ENCODE data around the gene AZU1.
"Not testable (repeated sequence)": the region's sequence is repeated elsewhere in the genome, so short reads cannot be mapped to it uniquely, and the experiment has no call there.

Gene AZU1

DNA sequence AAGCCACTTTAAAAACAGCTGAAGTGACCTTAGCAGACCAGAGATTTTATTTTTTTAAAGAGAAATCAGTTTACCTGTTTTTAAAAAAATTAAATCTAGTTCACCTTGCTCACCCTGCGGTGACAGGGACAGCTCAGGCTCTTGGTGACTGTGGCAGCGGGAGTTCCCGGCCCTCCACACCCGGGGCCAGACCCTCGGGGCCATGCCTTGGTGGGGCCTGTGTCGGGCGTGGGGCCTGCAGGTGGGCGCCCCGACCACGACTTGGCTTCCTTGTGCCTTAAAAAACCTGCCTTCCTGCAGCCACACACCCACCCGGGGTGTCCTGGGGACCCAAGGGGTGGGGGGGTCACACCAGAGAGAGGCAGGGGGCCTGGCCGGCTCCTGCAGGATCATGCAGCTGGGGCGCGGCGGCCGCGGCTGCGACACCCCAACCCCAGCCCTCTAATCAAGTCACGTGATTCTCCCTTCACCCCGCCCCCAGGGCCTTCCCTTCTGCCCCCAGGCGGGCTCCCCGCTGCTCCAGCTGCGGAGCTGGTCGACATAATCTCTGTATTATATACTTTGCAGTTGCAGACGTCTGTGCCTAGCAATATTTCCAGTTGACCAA lies 16.7 kb upstream of the AZU1 start:
- FAIRE-seq = no peak

DNA sequence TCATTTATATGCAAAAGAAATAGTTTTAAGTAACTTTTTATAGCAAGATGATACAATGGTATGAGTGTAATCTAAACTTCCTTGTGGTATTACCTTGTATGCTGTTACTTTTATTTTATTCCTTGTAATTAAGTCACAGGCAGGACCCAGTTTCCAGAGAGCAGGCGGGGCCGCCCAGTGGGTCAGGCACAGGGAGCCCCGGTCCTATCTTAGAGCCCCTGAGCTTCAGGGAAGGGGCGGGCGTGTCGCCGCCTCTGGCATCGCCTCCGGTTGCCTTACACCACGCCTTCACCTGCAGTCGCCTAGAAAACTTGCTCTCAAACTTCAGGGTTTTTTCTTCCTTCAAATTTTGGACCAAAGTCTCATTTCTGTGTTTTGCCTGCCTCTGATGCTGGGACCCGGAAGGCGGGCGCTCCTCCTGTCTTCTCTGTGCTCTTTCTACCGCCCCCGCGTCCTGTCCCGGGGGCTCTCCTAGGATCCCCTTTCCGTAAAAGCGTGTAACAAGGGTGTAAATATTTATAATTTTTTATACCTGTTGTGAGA lies 16.1 kb upstream of the AZU1 start:
- no peak for FAIRE-seq

DNA sequence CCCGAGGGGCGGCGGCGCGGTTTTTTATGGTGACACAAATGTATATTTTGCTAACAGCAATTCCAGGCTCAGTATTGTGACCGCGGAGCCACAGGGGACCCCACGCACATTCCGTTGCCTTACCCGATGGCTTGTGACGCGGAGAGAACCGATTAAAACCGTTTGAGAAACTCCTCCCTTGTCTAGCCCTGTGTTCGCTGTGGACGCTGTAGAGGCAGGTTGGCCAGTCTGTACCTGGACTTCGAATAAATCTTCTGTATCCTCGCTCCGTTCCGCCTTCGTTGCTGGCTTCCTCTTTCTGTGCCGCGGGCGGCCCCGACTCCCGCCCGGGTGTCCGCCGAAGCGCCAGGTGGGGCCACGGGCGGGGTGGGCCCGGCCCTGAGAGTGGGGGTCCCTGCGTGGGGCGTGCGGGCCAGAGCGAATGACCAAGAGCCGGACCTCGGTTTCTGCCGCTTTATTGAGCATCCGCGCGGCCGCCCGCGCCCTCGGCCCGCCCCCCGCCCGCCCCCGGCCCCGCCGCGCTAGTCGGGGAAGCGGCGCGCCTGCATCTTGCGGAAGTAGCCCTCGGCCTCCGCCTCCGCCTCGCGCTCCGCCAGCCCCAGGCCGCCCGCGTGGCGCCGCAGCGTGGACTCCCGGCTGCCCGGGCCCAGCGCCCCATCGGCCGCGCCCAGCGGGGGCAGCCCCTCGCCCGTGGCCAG lies 15.4 kb upstream of the AZU1 start:
- FAIRE-seq = no peak

DNA sequence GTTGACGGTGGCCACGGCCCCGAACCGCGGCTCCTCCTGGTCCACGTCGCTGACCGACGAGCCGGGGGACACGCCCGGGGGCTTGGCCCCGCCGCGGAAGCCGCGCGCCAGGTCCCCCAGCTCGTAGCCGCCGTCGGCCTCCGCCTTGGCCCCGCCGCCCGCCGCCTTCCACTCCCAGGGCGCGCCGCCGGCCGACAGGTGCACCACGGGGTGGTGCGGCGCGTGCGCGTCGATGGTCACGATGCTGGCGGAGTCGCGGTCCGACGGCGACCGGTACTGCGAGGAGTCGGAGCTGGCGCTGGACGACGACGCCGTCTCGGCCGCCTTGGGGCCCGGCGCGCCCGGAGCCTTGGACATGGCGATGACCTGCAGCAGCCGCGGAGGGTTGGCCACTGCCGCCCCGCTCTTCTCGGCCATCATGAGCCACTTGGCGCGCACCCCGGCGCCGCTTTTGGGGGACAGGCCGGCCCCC lies 14.9 kb upstream of the AZU1 start:
- FAIRE-seq = no peak

DNA sequence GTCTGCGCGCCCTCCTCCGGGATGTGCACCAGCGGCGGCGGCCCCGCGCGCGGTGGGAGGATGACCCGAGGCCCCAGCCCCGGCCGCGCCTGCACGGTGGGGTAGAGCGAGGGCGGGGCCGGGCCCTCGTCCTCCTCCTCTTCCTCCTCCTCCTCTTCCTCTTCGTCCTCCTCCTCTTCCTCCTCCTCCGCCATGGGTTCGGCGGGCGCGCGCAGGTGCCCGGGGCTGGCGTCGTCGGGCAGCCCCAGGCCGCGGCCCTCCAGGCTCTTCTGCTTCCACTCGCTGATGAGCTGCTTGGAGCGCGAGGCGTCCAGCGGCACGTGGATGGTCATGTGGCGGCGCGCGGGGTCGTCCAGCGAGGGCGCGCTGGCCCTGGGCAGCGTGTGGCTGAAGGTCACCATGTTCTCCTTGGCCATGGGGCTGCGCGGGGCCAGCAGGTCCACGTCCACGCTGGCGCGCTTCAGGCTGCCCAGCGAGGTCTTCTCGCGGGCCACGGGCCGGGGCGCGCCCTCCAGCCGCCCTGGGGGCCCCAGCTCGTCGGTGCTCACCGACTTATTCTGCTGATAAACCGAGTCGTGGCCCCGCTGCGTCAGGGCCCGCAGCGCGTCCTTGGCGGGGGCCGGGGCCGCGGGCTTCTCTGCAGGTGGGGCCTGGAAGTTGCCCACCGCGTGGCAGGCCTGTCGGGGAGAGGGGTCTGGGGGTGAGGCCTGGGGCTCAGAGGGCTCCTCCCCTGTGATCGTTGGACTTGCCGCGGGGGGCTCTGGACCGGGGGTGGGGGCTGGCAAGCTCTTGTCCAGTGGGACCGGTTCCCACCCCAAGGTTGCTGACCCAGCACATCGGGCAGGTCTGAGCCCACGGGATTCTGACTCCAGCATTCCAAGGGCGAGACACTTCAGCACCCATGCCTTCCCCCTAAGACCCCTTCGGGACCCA lies 14.2 kb upstream of the AZU1 start:
- no peak for FAIRE-seq

DNA sequence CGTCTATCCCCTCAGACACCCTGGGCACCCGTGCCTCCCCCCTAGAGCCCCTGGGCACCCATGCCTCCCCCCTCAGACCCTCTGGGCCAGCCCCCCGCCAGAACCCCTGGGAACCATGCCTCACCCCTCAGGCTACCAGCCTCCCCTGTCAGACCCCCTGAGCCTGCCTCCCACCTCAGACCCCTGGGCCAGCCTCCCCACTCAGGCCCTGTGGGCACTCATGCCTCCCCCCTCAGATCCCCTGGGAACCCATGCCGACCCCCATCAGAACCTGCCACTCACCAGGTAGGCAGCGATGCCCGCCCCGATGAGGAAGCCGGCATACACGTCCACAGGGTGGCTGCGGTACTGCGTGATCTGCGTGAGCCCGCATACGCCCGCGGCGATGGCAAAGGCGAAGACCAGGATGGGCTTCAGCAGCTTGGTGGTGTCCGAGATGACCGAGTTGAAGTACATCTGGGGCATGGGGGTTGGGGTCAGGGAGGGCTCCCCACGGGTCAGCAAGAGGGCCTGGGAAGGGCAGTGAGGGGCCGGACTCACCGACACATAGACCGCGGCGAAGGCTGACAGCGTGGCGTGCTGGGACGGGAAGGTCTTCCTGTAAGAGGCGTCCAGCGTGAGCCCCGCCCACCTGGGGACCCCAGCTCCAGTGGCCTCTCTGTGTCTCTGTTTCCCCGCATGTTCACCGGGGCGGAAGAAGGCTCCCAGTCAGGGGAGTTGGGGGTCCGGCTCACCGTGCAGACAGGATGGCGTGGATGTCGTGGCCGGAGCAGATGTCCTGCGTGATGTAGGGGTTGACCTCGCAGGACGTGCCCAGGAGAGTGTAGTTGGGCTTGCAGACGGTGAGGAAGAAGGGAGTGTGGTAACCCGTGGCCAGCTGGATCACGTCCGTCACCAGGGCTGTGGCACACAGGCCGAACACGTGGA lies 13.2 kb upstream of the AZU1 start:
- no peak for FAIRE-seq

DNA sequence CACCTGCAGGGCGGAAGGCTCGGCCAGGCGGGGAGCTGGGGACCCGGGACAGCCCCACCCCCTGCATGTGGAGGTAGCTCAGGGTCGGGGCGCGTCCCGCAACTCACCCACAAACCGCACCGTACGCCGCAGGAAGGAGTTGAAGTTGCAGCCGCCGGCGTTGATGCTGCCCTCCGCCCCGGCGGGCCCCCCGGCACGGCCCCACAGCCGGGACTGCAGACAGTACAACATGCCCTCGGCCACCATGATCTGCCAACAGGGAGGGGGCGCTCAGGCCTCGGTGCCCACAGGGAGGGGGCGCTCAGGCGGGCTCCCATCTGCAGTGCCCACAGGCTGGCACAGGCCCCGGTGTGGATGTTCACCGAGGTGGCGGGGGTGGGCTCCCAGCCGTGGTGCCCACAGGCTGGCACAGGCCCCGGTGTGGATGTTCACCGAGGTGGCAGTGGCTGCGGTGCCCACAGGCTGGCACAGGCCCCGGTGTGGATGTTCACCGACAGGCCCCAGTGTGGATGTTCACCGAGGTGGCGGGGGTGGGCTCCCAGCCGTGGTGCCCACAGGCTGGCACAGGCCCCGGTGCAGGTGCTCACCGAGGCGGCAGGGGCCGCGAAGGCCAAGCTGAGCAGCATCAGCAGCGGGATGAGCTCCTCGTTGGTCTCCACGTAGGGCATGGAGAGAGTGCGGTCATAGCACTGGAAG lies 12.4 kb upstream of the AZU1 start:
- no peak for FAIRE-seq

DNA sequence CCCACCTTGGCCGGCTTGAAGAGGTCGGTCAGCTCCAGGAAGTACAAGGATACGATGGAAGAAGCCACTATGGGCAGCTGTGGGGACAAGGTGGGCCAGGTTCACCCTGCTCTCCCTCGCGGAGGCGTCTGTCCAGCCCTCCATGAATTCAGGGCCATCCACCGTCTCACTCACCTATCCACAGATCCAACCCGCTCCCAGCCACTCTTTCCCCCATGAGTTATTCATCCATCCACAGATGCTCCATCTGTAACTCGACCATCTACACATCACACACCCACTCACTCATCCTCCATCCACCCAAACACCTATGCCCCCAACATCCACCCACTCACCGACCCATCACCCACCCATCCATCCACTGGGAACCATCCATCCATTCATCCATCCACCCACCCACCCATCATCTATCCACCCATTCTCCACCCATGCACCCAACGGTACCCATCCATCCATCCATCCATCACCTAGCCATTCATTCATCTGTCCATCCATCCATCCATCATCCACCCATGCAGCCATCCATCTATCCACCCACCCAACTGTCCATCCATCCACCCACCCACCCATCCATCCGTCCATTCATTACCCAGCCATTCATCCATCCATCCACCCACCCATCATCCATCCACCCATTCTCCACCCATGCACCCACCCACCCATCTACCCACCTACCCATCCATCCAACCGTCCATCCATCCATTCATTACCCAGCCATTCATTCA lies 11.7 kb upstream of the AZU1 start:
- FAIRE-seq = no peak

DNA sequence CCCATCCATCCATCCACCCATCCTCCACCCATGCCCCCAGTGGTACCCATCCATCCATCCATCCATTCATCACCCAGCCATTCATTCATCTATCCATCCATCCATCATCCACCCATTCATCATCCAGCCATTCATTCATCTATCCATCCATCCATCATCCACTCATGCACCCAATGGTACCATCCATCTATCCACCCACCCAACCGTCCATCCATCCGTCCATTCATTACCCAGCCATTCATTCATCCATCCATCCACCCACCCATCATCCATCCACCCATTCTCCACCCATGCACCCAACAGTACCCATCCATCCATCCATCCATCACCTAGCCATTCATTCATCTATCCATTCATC lies 11.2 kb upstream of the AZU1 start:
- FAIRE-seq = no peak

DNA sequence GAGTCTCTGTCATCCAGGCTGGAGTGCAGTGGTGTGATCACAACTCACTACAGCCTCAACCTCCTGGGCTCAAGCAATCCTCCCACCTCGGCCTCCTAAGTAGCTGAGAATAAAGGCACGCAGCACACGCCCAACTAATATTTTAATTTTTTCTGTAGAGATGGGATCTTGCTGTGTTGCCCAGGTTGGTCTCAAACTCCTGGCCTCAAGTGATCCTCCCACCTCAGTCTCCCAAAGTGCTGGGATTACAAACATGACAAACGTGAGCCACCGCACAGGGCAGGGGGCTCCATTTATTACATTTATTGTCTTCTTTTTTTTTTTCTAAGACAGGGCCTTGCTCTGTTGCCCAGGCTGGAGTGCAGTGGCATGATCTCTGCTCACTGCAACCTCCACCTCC lies 7.4 kb upstream of the AZU1 start:
- not testable (repeated sequence) for FAIRE-seq

DNA sequence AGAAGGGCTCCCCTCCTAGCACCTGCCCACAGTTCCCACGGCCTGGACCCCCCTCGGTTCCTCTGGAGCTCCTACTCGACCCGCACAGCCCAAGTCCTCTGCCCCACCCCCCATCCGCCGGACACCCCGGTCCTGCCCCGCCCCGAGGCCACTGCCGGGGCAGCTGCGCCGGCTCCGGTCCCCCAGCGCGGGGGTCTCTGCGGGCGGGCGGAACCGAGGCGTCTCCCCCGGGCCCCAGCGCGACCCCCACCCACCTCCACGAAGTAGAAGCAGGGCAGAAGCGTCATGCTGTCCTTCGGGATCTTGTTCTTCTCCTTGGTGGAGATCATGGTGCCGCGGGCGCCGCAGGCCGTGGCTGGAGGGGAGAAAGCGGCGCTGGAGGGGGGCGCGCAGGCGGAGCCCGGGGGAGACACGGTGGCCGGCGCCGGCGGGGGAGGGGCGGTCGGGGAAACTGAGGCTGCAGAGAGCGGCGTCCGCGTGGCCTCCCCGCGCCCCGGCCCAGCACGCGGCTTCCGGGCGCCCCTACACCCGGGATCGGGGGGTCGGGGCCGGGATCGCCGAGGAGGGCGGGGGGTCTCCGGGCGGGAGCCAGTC lies 6.3 kb upstream of the AZU1 start:
- FAIRE-seq = no peak

DNA sequence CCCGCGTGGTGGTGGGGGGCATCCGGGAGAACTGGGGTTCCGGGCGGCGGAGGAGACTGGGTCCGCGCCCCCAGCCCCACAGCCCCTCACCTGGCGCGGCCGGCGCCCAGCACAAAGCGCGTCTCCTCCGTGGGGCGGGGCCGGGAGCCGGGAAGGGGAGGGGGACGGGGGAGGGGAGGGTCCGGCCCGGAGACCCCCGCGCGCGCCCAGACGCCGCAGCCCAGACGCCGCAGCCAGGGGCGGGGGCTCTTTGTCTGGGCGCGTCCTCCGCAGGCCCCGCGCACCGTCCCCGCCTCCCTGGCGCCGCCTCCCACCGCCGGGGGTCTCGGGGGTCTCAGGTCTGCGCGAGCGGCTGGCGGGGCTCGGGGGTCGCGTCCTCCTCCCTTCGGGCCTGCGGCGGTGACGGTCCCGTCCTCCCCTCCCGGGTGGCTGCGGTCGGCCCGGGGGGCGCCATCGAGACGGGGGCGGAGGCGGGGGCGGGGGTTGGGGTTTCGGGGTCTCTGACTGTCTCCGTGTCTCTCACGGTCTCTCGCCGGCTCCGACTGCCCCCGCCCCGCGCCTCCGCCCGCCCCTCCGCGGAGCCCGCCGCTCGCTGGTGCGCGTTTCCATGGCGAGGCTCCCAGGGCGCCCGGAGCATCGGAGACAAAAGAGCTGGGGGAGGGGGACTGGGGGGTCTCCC lies 5.7 kb upstream of the AZU1 start, which contains the start of gene PLPPR3:
PLPPR3 (minus strand) TSS at position 131 of the 679 bp plus-strand sequence. CDS start 396 bp downstream, outside the sequence.
- FAIRE-seq = no peak

DNA sequence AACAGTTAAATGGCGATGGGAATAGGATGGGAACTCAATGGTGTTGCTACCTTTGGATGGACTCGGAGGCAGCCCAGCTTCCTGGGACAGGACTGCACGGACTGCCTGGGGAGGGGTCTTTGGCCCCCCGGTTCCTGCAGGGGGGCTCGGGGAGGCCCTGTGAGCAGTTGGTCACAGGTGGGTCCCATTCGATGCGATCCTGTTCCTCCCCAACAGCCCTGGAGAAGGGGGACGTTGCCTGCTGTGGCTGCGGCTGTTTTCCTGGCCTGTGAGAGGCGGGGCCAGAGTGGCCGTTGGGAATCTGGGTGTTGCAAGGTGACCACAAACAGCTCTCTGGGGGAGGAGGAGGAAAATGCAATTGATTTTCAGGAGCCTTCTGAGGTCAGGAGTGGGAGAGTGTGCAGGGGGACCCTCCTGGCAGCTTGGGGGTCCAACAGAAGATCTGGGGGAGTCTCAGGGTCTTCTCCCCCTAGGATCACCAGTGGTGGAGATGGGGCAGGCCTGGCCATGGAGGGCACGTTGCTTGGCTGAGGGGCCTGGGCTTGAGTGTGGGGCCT lies 4.0 kb upstream of the AZU1 start:
- FAIRE-seq = no peak

DNA sequence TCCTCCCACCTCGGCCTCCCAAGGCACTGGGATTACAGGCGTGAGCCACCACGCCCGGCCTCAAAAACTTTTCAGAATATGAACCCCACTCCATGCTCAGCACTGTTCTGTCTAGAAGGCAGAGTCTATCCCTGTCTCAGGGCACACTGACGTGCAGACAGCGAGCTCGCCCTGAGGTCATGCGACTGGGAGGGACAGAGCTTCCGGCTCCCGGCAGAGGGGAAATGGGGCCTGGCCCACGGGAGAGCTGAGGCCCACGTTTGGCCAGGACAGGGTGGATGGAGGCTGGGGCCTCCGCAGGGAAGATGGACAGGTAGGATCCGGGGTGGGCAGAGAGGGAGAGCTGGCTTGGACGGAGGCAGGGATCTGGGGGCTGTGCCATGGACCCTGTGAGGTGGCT lies 2.8 kb upstream of the AZU1 start:
- no peak for FAIRE-seq

DNA sequence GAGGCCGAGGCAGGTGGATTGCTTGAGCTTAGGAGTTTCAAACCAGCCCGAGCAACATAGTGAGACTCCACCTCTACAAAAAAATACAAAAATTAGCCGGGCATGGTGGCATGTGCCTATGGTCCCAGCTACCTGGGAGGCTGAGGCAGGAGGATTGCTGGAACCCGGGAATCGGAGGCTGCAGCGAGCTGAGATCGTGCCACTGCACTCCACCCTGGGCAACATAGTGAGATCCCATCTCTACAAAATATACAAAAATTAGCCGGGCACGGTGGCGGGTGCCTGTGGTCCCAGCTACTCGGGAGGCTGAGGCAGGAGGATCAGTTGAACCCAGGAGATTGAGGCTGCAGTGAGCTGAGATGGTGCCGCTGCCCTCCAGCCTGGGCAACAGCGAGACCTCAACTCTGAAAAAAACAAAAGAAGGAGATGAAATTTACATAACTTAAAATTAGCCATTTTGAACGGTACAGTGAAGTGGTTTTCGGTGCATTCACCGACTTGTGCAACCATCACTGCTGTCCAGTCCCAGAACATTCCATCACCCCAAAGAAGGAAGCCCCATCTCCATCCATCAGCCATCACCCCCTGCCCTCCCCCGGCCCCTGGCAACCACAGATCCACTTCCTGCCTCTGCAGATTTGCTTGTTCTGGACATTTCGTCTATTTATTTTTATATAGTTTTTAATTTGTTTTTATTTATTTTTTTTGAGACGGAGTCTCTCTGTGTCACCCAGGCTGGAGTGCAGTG lies 1.6 kb upstream of the AZU1 start:
- no peak for FAIRE-seq

DNA sequence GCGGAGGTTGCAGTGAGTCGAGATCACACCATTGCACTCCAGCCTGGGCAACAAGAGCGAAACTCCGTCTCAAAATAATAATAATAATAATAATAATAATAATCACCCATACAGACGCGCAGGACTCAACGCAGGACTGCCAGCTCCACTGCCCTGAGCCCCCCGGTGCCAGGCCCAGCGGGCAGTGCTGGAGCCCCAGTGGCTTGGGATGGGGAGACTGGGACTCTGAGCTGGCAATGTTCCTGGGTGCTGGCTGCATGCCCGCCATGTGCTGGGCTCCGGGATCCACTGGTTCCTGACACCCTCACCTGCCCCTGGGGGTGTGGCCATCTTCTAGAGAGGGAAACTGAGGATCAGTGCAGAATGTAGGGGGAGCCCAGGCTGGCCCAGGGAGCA lies 325 bp upstream of the AZU1 start:
- no peak for FAIRE-seq

DNA sequence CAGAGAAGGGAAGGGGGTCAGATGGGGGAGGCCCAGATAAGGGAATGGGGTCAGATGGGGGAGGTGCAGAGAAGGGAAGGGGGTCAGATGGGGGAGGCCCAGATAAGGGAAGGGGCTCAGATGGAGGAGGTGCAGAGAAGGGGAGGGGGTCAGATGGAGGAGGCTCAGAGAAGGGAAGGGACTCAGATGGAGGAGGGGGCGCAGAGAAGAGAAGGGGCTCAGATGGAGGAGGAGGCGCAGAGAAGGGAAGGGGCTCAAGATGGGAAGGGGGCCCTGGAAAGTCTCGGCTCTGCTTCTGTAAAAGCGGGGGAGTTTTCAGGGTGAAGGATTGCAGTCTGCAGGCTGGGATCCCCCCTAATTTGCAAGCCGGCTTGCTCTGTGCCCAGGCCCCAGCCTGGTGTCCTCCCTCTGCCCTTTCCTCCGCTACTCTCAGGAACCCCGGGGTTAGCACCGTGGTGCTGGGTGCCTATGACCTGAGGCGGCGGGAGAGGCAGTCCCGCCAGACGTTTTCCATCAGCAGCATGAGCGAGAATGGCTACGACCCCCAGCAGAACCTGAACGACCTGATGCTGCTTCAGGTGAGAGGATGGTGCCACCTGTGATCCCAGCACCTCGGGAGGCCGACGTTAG lies 1.6 kb downstream of the AZU1 start:
- FAIRE-seq = no peak
